WTC11 (cell line): ENCODE measurements around the gene MDM1. TPM values are rescaled to one million over a fixed set of nuclear protein-coding genes. Genes with fewer than 3 reads are reported as not detected.

ENCODE experiments used
- ATAC-seq: fragments of 200-7000 bp; cut with Tn5 transposase; 2 replicates; pipeline ENCODE4 v1.10.0; 2021; ENCODE audit warnings: mild to moderate bottlenecking, moderate library complexity
- CTCF ChIA-PET: fragments of 300-600 bp; sonication (Branson Sonifier 250); formaldehyde crosslinking; loops from one replicate; lab custom pipeline; 2021; ENCODE audit warnings: antibody characterized with exemption; lab: Charles Lee
- POLR2A ChIA-PET: fragments of 350-600 bp; sonication (Branson Sonifier 250); formaldehyde crosslinking; loops from one replicate; lab custom pipeline; 2021; ENCODE audit warnings: antibody characterized with exemption; lab: Charles Lee
- DNase-seq: peaks from one replicate; pipeline ENCODE4 v3.0.0; 2021; ENCODE audit warnings: low spot score
- H3K27ac Mint-ChIP-seq: 2 replicates; pipeline ENCODE4 v1.8.0; 2021; ENCODE audit warnings: mixed read lengths
- H3K27me3 Mint-ChIP-seq: 2 replicates; pipeline ENCODE4 v1.8.0; 2021; ENCODE audit warnings: low read depth, mild to moderate bottlenecking, moderate library complexity, mixed read lengths
- H3K36me3 Mint-ChIP-seq: 2 replicates; pipeline ENCODE4 v1.8.0; 2021; ENCODE audit warnings: mixed read lengths
- H3K4me1 Mint-ChIP-seq: 2 replicates; pipeline ENCODE4 v1.8.0; 2022; ENCODE audit warnings: mixed read lengths
- H3K4me3 Mint-ChIP-seq: 2 replicates; pipeline ENCODE4 v1.8.0; 2021; ENCODE audit warnings: mild to moderate bottlenecking, moderate library complexity, mixed read lengths
- H3K9me3 Mint-ChIP-seq: 2 replicates; pipeline ENCODE4 v1.8.0; 2021; ENCODE audit warnings: mixed read lengths
- CBFB ChIP-seq: sonication (generic); formaldehyde crosslinking; IDR thresholded peaks from 2 replicates; pipeline ENCODE4 v1.8.1; 2022; ENCODE audit warnings: mild to moderate bottlenecking, low read depth, missing genetic modification reagents
- CREM ChIP-seq: sonication (generic); formaldehyde crosslinking; IDR thresholded peaks from 2 replicates; pipeline ENCODE4 v1.8.1; 2022; ENCODE audit warnings: mild to moderate bottlenecking, missing genetic modification reagents, moderate library complexity
- ELF4 ChIP-seq: sonication (generic); formaldehyde crosslinking; IDR thresholded peaks from 2 replicates; pipeline ENCODE4 v1.8.1; 2022; ENCODE audit warnings: low read depth, mild to moderate bottlenecking, moderate library complexity, missing genetic modification reagents
- EMX1 ChIP-seq: fragments of 250-450 bp; sonication (Bioruptor Pico); IDR thresholded peaks from 2 replicates; pipeline ENCODE4 v1.8.0; 2021; ENCODE audit warnings: mild to moderate bottlenecking
- ESRRA ChIP-seq: sonication (generic); formaldehyde crosslinking; IDR thresholded peaks from 2 replicates; pipeline ENCODE4 v1.8.1; 2022; ENCODE audit warnings: mild to moderate bottlenecking, missing genetic modification reagents, borderline replicate concordance
- FOXJ3 ChIP-seq: sonication (generic); formaldehyde crosslinking; IDR thresholded peaks from 2 replicates; pipeline ENCODE4 v1.9.0; 2021; ENCODE audit warnings: missing genetic modification reagents, mild to moderate bottlenecking, borderline replicate concordance
- GRHL2 ChIP-seq: fragments of 250-450 bp; sonication (Bioruptor Pico); IDR thresholded peaks from 2 replicates; pipeline ENCODE4 v1.8.0; 2022; ENCODE audit warnings: mild to moderate bottlenecking, moderate library complexity; ENCODE audit not compliant: insufficient replicate concordance, severe bottlenecking
- NFATC4 ChIP-seq: fragments of 250-450 bp; sonication (Bioruptor Pico); IDR thresholded peaks from 2 replicates; pipeline ENCODE4 v1.9.0; 2021; ENCODE audit warnings: mild to moderate bottlenecking
- NR2C2 ChIP-seq: sonication (generic); formaldehyde crosslinking; IDR thresholded peaks from 2 replicates; pipeline ENCODE4 v1.8.0; 2022; ENCODE audit warnings: mild to moderate bottlenecking, missing genetic modification reagents
- OVOL2 ChIP-seq: fragments of 250-450 bp; sonication (Bioruptor Pico); IDR thresholded peaks from 2 replicates; pipeline ENCODE4 v1.9.0; 2021; ENCODE audit warnings: mild to moderate bottlenecking, borderline replicate concordance
- RORB ChIP-seq: fragments of 250-450 bp; sonication (Bioruptor Pico); IDR thresholded peaks from 2 replicates; pipeline ENCODE4 v1.9.0; 2021; ENCODE audit warnings: mild to moderate bottlenecking
- SMAD4 ChIP-seq: sonication (generic); formaldehyde crosslinking; IDR thresholded peaks from 2 replicates; pipeline ENCODE4 v1.8.0; 2022; ENCODE audit warnings: mild to moderate bottlenecking, missing genetic modification reagents
- TEAD4 ChIP-seq: sonication (generic); formaldehyde crosslinking; IDR thresholded peaks from 2 replicates; pipeline ENCODE4 v1.8.0; 2022; ENCODE audit warnings: mild to moderate bottlenecking, missing genetic modification reagents
- ZNF121 ChIP-seq: sonication (generic); formaldehyde crosslinking; IDR thresholded peaks from 2 replicates; pipeline ENCODE4 v1.8.0; 2023; ENCODE audit warnings: missing genetic modification reagents
- ZNF317 ChIP-seq: sonication (generic); formaldehyde crosslinking; IDR thresholded peaks from 2 replicates; pipeline ENCODE4 v1.8.1; 2023; ENCODE audit warnings: low read depth, mild to moderate bottlenecking, moderate library complexity, missing genetic modification reagents, borderline replicate concordance
- ZNF416 ChIP-seq: fragments of 250-450 bp; sonication (Bioruptor Pico); IDR thresholded peaks from 2 replicates; pipeline ENCODE4 v1.9.0; 2021; ENCODE audit warnings: mild to moderate bottlenecking, inconsistent platforms
- total RNA-seq: library from RNA; stranded (reverse); gene quantifications from 3 replicates; pipeline ENCODE4 v1.2.3, GENCODE V29; 2021
- TF ChIP-seq, protein P1 (sequence below): sonication (generic); formaldehyde crosslinking; IDR thresholded peaks from 2 replicates; pipeline ENCODE4 v1.8.1; 2022; ENCODE audit warnings: low read depth, mild to moderate bottlenecking, moderate library complexity, missing genetic modification reagents, borderline replicate concordance
- TF ChIP-seq, protein P2 (sequence below): sonication (generic); formaldehyde crosslinking; IDR thresholded peaks from 2 replicates; pipeline ENCODE4 v1.8.0; 2023; ENCODE audit warnings: mild to moderate bottlenecking, missing genetic modification reagents
- TF ChIP-seq, protein P3 (sequence below): sonication (generic); formaldehyde crosslinking; conservative IDR thresholded peaks from 2 replicates; pipeline ENCODE4 v1.8.1; 2022; ENCODE audit warnings: mild to moderate bottlenecking, missing genetic modification reagents
- TF ChIP-seq, protein P4 (sequence below): sonication (generic); formaldehyde crosslinking; IDR thresholded peaks from 2 replicates; pipeline ENCODE4 v1.8.0; 2022; ENCODE audit warnings: mild to moderate bottlenecking, missing genetic modification reagents
- TF ChIP-seq, protein P5 (sequence below): sonication (generic); formaldehyde crosslinking; IDR thresholded peaks from 2 replicates; pipeline ENCODE4 v1.8.1; 2023; ENCODE audit warnings: mild to moderate bottlenecking, missing genetic modification reagents, borderline replicate concordance
- TF ChIP-seq, protein P6 (sequence below): sonication (generic); formaldehyde crosslinking; IDR thresholded peaks from 2 replicates; pipeline ENCODE4 v1.8.1; 2022; ENCODE audit warnings: low read depth, missing genetic modification reagents, borderline replicate concordance
- TF ChIP-seq, protein P7 (sequence below): sonication (generic); formaldehyde crosslinking; IDR thresholded peaks from 2 replicates; pipeline ENCODE4 v1.8.1; 2022; ENCODE audit warnings: mild to moderate bottlenecking, moderate library complexity, missing genetic modification reagents

MDM1 gene
- total RNA-seq, 1 experiment from 2014 or later, result 9.1 TPM

DNA sequence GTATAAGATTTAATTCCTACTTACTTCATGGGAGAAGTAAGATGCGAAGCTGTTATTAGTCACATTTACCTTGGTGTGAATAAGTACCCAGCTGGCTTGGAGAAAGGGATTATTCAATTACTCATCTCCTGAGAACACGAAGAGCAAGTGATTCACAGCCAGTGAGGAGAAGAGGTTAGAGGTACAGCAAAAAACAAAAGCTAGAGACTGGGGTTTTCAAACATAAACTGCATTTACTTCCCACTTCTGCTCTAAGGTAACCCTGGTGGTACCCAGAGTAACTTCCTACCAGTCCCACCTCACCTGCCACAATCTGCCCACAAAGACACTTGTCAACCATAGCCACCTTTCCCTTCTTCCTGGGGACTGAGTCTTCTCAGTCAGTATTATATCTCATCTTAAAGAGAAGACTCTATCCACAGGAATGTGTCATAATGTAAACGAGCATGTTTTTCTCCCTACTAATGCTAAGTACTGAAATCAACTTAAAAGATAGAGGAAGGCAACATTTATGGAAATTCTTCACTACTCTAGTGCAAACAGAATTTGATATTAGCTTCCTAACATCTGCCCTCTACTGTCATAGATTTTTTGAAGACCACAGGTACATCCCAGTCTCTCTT lies 72.7 kb downstream of the MDM1 start (continued):
- TF ChIP-seq, protein P1, sequence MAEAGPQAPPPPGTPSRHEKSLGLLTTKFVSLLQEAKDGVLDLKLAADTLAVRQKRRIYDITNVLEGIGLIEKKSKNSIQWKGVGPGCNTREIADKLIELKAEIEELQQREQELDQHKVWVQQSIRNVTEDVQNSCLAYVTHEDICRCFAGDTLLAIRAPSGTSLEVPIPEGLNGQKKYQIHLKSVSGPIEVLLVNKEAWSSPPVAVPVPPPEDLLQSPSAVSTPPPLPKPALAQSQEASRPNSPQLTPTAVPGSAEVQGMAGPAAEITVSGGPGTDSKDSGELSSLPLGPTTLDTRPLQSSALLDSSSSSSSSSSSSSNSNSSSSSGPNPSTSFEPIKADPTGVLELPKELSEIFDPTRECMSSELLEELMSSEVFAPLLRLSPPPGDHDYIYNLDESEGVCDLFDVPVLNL (CRISPR knock-in tag), result no peak
- TF ChIP-seq RORB (no peak), EMX1 (CRISPR knock-in tag) (no peak), FOXJ3 (CRISPR knock-in tag) (no peak), ZNF317 (CRISPR knock-in tag) (no peak), NR2C2 (CRISPR knock-in tag) (no peak), NFATC4 (CRISPR knock-in tag) (no peak), GRHL2 (CRISPR knock-in tag) (no peak)
- TF ChIP-seq, protein P2, sequence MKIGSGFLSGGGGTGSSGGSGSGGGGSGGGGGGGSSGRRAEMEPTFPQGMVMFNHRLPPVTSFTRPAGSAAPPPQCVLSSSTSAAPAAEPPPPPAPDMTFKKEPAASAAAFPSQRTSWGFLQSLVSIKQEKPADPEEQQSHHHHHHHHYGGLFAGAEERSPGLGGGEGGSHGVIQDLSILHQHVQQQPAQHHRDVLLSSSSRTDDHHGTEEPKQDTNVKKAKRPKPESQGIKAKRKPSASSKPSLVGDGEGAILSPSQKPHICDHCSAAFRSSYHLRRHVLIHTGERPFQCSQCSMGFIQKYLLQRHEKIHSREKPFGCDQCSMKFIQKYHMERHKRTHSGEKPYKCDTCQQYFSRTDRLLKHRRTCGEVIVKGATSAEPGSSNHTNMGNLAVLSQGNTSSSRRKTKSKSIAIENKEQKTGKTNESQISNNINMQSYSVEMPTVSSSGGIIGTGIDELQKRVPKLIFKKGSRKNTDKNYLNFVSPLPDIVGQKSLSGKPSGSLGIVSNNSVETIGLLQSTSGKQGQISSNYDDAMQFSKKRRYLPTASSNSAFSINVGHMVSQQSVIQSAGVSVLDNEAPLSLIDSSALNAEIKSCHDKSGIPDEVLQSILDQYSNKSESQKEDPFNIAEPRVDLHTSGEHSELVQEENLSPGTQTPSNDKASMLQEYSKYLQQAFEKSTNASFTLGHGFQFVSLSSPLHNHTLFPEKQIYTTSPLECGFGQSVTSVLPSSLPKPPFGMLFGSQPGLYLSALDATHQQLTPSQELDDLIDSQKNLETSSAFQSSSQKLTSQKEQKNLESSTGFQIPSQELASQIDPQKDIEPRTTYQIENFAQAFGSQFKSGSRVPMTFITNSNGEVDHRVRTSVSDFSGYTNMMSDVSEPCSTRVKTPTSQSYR (CRISPR knock-in tag), result no peak
- TF ChIP-seq, protein P3, sequence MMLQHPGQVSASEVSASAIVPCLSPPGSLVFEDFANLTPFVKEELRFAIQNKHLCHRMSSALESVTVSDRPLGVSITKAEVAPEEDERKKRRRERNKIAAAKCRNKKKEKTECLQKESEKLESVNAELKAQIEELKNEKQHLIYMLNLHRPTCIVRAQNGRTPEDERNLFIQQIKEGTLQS (CRISPR knock-in tag), result no peak
- TF ChIP-seq, protein P4, sequence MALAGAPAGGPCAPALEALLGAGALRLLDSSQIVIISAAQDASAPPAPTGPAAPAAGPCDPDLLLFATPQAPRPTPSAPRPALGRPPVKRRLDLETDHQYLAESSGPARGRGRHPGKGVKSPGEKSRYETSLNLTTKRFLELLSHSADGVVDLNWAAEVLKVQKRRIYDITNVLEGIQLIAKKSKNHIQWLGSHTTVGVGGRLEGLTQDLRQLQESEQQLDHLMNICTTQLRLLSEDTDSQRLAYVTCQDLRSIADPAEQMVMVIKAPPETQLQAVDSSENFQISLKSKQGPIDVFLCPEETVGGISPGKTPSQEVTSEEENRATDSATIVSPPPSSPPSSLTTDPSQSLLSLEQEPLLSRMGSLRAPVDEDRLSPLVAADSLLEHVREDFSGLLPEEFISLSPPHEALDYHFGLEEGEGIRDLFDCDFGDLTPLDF (CRISPR knock-in tag), result no peak

DNA sequence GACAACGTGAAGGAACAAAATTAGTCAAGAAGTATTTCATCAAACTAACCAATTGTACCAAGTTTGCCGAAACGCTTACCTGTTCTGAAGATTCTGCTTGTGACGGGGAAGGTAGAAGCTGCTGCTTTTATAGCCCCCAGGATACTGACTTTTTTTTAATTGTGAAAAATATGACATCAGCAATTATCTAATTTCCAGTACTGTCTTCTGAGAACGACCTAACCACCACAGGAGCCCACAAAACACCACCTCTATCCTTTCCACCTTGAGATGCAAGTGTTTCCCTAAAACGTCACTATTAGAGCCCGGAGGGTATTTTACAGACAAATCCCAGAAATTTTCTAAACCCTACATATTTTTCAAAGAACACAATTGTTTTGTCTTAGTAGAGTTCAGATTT lies 78.7 kb downstream of the MDM1 start, which contains the start of gene IL22:
TSS of gene IL22 (minus strand) at position 101 of the 400 bp plus-strand sequence. CDS start 156 bp downstream, outside the sequence.
- ChIA-PET POLR2A (no interaction called here), CTCF (interaction anchor here (0.6 kb wide), 1 partner anchor 897 kb away, joined by 5 read pairs; no protein-coding TSS in a partner anchor)
- ATAC-seq, result no peak
- H3K27ac Mint-ChIP-seq, result no peak within 1 kb of the TSS
- H3K27me3 Mint-ChIP-seq, result no peaks in the 10 kb centered on the region
- DNase-seq, result no peak
- no peak within 1 kb of the TSS for H3K4me3 Mint-ChIP-seq
- H3K4me1 Mint-ChIP-seq, result no peaks in the 10 kb centered on the region
- no peaks in the 10 kb centered on the region for H3K9me3 Mint-ChIP-seq
- H3K36me3 Mint-ChIP-seq, result no peaks in the 10 kb centered on the region
- TF ChIP-seq ESRRA (CRISPR knock-in tag) (no peak), GRHL2 (CRISPR knock-in tag) (no peak), CREM (CRISPR knock-in tag) (no peak), ZNF121 (CRISPR knock-in tag) (no peak), ELF4 (CRISPR knock-in tag) (no peak), SMAD4 (no peak), TEAD4 (no peak), CBFB (no peak), EMX1 (CRISPR knock-in tag) (no peak), ZNF416 (CRISPR knock-in tag) (no peak), OVOL2 (CRISPR knock-in tag) (no peak)
- TF ChIP-seq, protein P5, sequence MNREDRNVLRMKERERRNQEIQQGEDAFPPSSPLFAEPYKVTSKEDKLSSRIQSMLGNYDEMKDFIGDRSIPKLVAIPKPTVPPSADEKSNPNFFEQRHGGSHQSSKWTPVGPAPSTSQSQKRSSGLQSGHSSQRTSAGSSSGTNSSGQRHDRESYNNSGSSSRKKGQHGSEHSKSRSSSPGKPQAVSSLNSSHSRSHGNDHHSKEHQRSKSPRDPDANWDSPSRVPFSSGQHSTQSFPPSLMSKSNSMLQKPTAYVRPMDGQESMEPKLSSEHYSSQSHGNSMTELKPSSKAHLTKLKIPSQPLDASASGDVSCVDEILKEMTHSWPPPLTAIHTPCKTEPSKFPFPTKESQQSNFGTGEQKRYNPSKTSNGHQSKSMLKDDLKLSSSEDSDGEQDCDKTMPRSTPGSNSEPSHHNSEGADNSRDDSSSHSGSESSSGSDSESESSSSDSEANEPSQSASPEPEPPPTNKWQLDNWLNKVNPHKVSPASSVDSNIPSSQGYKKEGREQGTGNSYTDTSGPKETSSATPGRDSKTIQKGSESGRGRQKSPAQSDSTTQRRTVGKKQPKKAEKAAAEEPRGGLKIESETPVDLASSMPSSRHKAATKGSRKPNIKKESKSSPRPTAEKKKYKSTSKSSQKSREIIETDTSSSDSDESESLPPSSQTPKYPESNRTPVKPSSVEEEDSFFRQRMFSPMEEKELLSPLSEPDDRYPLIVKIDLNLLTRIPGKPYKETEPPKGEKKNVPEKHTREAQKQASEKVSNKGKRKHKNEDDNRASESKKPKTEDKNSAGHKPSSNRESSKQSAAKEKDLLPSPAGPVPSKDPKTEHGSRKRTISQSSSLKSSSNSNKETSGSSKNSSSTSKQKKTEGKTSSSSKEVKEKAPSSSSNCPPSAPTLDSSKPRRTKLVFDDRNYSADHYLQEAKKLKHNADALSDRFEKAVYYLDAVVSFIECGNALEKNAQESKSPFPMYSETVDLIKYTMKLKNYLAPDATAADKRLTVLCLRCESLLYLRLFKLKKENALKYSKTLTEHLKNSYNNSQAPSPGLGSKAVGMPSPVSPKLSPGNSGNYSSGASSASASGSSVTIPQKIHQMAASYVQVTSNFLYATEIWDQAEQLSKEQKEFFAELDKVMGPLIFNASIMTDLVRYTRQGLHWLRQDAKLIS (CRISPR knock-in tag), result no peak
- TF ChIP-seq, protein P6, sequence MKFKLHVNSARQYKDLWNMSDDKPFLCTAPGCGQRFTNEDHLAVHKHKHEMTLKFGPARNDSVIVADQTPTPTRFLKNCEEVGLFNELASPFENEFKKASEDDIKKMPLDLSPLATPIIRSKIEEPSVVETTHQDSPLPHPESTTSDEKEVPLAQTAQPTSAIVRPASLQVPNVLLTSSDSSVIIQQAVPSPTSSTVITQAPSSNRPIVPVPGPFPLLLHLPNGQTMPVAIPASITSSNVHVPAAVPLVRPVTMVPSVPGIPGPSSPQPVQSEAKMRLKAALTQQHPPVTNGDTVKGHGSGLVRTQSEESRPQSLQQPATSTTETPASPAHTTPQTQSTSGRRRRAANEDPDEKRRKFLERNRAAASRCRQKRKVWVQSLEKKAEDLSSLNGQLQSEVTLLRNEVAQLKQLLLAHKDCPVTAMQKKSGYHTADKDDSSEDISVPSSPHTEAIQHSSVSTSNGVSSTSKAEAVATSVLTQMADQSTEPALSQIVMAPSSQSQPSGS (CRISPR knock-in tag), result no peak
- TF ChIP-seq, protein P7, sequence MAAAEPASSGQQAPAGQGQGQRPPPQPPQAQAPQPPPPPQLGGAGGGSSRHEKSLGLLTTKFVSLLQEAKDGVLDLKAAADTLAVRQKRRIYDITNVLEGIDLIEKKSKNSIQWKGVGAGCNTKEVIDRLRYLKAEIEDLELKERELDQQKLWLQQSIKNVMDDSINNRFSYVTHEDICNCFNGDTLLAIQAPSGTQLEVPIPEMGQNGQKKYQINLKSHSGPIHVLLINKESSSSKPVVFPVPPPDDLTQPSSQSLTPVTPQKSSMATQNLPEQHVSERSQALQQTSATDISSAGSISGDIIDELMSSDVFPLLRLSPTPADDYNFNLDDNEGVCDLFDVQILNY (CRISPR knock-in tag), result no peak
